H1 (cell line): Measurements from ENCODE around the gene CYLD.

Source experiments
- FOSL1 ChIP-seq: IDR thresholded peaks from 2 replicates; pipeline ENCODE4 v1.6.1; 2011; ENCODE audit warnings: mild to moderate bottlenecking, low read depth, low read length, moderate library complexity; ENCODE audit not compliant: insufficient read depth
- JUND ChIP-seq: IDR thresholded peaks from 2 replicates; pipeline ENCODE4 v1.6.1; 2011; ENCODE audit warnings: mild to moderate bottlenecking, improper control_type of control experiment, low read length
- POLR2AphosphoS5 ChIP-seq: IDR thresholded peaks from 2 replicates; pipeline ENCODE4 v1.6.1; 2011; ENCODE audit warnings: low read depth, low read length
- RBBP5 ChIP-seq: IDR thresholded peaks from 2 replicates; pipeline ENCODE4 v1.7.1; 2012; ENCODE audit warnings: low read depth, mild to moderate bottlenecking, inconsistent platforms, low read length, moderate library complexity, borderline replicate concordance
- RFX5 ChIP-seq: IDR thresholded peaks from 2 replicates; pipeline ENCODE4 v1.6.1; 2011; ENCODE audit warnings: low read depth, low read length, improper control_type of control experiment, borderline replicate concordance
- RXRA ChIP-seq: IDR thresholded peaks from 2 replicates; pipeline ENCODE4 v1.6.1; 2011; ENCODE audit warnings: low read depth, mild to moderate bottlenecking, low read length, moderate library complexity; ENCODE audit not compliant: insufficient read depth
- TF ChIP-seq, protein P1 (sequence below): IDR thresholded peaks from 2 replicates; pipeline ENCODE4 v1.6.1; 2012; ENCODE audit warnings: inconsistent platforms
- TF ChIP-seq, protein P2 (sequence below), 3 experiments: IDR thresholded peaks; 1 replicate in 2 of 3; 2 replicates in 1 of 3; pipeline versions ENCODE4 v1.5.1 to v1.6.1; 2011; ENCODE audit warnings: low read length in 3 of 3, mild to moderate bottlenecking in 3 of 3, inconsistent platforms in 2 of 3, low read depth in 1 of 3, moderate library complexity in 1 of 3; ENCODE audit not compliant: insufficient read depth in 1 of 3; ENCODE audit errors: control extremely low read depth in 1 of 3

DNA sequence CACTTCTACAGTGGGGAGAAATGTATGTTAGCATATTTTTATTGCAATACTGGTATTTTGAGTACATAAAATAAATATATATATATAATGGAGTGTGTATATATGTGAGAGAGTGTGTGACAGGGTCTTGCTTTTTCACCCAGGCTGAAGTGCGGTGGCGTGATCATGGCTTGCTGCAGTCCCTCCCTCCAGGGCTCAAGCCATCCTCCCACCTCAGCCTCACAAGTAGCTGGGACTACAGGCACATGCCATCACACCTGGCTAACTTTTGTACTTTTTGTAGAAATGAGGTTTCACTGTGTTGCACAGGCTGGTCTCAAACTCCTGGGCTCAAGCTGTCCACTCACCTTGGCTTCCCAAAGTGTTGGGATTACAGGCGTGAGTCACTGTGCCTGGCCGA lies 4.1 kb downstream of the CYLD start:
- TF ChIP-seq, protein P1, sequence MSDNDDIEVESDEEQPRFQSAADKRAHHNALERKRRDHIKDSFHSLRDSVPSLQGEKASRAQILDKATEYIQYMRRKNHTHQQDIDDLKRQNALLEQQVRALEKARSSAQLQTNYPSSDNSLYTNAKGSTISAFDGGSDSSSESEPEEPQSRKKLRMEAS = no peak
- TF ChIP-seq JUND (no peak), FOSL1 (no peak), RXRA (no peak), POLR2AphosphoS5 (no peak), RFX5 (no peak), RBBP5 (no peak)
- TF ChIP-seq, protein P2, sequence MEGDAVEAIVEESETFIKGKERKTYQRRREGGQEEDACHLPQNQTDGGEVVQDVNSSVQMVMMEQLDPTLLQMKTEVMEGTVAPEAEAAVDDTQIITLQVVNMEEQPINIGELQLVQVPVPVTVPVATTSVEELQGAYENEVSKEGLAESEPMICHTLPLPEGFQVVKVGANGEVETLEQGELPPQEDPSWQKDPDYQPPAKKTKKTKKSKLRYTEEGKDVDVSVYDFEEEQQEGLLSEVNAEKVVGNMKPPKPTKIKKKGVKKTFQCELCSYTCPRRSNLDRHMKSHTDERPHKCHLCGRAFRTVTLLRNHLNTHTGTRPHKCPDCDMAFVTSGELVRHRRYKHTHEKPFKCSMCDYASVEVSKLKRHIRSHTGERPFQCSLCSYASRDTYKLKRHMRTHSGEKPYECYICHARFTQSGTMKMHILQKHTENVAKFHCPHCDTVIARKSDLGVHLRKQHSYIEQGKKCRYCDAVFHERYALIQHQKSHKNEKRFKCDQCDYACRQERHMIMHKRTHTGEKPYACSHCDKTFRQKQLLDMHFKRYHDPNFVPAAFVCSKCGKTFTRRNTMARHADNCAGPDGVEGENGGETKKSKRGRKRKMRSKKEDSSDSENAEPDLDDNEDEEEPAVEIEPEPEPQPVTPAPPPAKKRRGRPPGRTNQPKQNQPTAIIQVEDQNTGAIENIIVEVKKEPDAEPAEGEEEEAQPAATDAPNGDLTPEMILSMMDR (IDR thresholded peaks at IDR 0.05; ENCODE audit: control extremely low read depth in 1 of 3, insufficient read depth in 1 of 3, low read depth in 1 of 3, low read length in 3 of 3) = no peak
